Measurements from ENCODE around the gene IRAG1. TPM values are rescaled to one million over a fixed set of nuclear protein-coding genes. Genes with fewer than 3 reads are reported as not detected.

Gene IRAG1
- total RNA-seq, 1 donor from 2014 or later, result 0.26 TPM

GRCh38 chr11:10678101-10678500 lies 15.5 kb downstream of the IRAG1 start:
- Histone ChIP-seq H3K27me3 (ENCODE audit: control insufficient read depth, insufficient read depth, low read length) (no peaks in the 10 kb centered on the region), H3K4me3 (ENCODE audit: low read depth, low read length) (no peak overlapping the region), H3K36me3 (ENCODE audit: control insufficient read depth, insufficient read depth, low read length) (no peaks in the 10 kb centered on the region)
- DNase-seq (ENCODE audit: low read depth) (no peak), FAIRE-seq (no peak)
- TF ChIP-seq, protein P1, sequence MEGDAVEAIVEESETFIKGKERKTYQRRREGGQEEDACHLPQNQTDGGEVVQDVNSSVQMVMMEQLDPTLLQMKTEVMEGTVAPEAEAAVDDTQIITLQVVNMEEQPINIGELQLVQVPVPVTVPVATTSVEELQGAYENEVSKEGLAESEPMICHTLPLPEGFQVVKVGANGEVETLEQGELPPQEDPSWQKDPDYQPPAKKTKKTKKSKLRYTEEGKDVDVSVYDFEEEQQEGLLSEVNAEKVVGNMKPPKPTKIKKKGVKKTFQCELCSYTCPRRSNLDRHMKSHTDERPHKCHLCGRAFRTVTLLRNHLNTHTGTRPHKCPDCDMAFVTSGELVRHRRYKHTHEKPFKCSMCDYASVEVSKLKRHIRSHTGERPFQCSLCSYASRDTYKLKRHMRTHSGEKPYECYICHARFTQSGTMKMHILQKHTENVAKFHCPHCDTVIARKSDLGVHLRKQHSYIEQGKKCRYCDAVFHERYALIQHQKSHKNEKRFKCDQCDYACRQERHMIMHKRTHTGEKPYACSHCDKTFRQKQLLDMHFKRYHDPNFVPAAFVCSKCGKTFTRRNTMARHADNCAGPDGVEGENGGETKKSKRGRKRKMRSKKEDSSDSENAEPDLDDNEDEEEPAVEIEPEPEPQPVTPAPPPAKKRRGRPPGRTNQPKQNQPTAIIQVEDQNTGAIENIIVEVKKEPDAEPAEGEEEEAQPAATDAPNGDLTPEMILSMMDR (IDR thresholded peaks at IDR 0.05; ENCODE audit: insufficient read depth, low read length, severe bottlenecking), result no peak

DNA sequence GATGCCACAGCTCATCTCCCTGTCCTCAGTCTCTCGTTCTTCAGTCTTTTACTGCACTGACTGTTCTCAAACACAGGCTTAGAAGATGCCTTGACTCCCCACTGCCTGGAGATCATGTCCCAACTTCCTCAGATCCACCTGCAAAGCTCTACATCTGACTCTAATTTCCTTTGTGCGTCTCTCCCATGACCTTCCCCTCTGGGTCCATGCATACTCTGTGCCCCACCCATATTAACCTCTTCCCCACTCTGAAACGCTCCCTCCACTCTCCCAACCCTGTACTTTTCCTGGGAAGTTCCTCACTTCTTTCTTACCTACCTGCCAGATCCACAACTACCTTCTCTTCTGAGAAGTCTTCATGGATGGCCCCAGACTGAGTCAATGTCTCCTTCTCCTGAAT lies 16.6 kb downstream of the IRAG1 start:
- Histone ChIP-seq H3K36me3 (ENCODE audit: control insufficient read depth, insufficient read depth, low read length) (no peaks in the 10 kb centered on the region), H3K4me3 (ENCODE audit: low read depth, low read length) (no peak overlapping the region), H3K27me3 (ENCODE audit: control insufficient read depth, insufficient read depth, low read length) (no peaks in the 10 kb centered on the region)
- FAIRE-seq, result peak; percentile 58
- TF ChIP-seq, protein P1 (IDR thresholded peaks at IDR 0.05; ENCODE audit: insufficient read depth, low read length, severe bottlenecking), result no peak
- DNase-seq (ENCODE audit: low read depth), result no peak

GRCh38 chr11:10674911-10675440 lies 18.6 kb downstream of the IRAG1 start:
- no peaks in the 10 kb centered on the region for H3K36me3 ChIP-seq (ENCODE audit: control insufficient read depth, insufficient read depth, low read length)
- FAIRE-seq, result no peak
- no peak for DNase-seq (ENCODE audit: low read depth)
- TF ChIP-seq, protein P1 (IDR thresholded peaks at IDR 0.05; ENCODE audit: insufficient read depth, low read length, severe bottlenecking), result no peak
- no peaks in the 10 kb centered on the region for H3K27me3 ChIP-seq (ENCODE audit: control insufficient read depth, insufficient read depth, low read length)
- no peak overlapping the region for H3K4me3 ChIP-seq (ENCODE audit: low read depth, low read length)

DNA sequence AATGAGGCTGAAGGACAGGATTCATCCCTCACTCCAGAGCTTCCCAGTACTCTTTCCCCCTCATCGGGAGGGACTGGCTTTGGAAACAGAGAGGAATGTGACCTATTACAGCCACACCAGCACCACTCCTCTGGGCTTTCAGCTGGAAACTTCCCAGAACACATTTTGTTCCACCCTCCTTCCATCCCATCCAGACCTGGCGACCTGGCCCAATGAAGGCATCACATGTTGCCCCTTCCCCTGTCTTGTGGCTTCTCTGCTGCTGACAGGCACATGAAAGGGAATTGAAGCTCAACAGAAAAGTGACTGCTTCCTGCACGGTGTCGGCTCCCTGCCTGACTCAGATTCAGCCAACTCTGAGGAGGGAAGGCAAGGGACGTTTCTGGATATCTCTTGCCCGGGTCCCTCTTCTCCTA lies 19.1 kb downstream of the IRAG1 start:
- DNase-seq (ENCODE audit: low read depth) (no peak), FAIRE-seq (no peak)
- TF ChIP-seq, protein P1 (IDR thresholded peaks at IDR 0.05; ENCODE audit: insufficient read depth, low read length, severe bottlenecking), result no peak
- no peaks in the 10 kb centered on the region for H3K36me3 ChIP-seq (ENCODE audit: control insufficient read depth, insufficient read depth, low read length)
- no peaks in the 10 kb centered on the region for H3K27me3 ChIP-seq (ENCODE audit: control insufficient read depth, insufficient read depth, low read length)
- no peak overlapping the region for H3K4me3 ChIP-seq (ENCODE audit: low read depth, low read length)

GRCh38 chr11:10673501-10674062 lies 20.0 kb downstream of the IRAG1 start:
- TF ChIP-seq, protein P1 (IDR thresholded peaks at IDR 0.05; ENCODE audit: insufficient read depth, low read length, severe bottlenecking), result no peak
- DNase-seq (ENCODE audit: low read depth) (no peak), FAIRE-seq (no peak)
- no peaks in the 10 kb centered on the region for H3K27me3 ChIP-seq (ENCODE audit: control insufficient read depth, insufficient read depth, low read length)
- H3K36me3 ChIP-seq (ENCODE audit: control insufficient read depth, insufficient read depth, low read length), result no peaks in the 10 kb centered on the region
- H3K4me3 ChIP-seq (ENCODE audit: low read depth, low read length), result no peak overlapping the region

GRCh38 chr11:10670099-10670498 lies 23.5 kb downstream of the IRAG1 start:
- DNase-seq (ENCODE audit: low read depth) (no peak), FAIRE-seq (peak; percentile 36)
- Histone ChIP-seq H3K4me3 (ENCODE audit: low read depth, low read length) (no peak overlapping the region), H3K27me3 (ENCODE audit: control insufficient read depth, insufficient read depth, low read length) (no peaks in the 10 kb centered on the region), H3K36me3 (ENCODE audit: control insufficient read depth, insufficient read depth, low read length) (no peaks in the 10 kb centered on the region)
- TF ChIP-seq, protein P1 (IDR thresholded peaks at IDR 0.05; ENCODE audit: insufficient read depth, low read length, severe bottlenecking), result no peak
